GM21423 (cell line): ENCODE results near the gene TINAGL1.

ENCODE experiments used
- ATAC-seq: cut with Tn5 transposase; IDR thresholded peaks from one replicate; pipeline ENCODE4 v1.9.1; 2021; ENCODE audit warnings: mild to moderate bottlenecking, moderate library complexity; ENCODE audit not compliant: unreplicated experiment

The TINAGL1 gene

GRCh38 chr1:31605908-31606427 is 29.7 kb downstream of the TINAGL1 start:
- ATAC-seq, result peak; percentile 93

DNA sequence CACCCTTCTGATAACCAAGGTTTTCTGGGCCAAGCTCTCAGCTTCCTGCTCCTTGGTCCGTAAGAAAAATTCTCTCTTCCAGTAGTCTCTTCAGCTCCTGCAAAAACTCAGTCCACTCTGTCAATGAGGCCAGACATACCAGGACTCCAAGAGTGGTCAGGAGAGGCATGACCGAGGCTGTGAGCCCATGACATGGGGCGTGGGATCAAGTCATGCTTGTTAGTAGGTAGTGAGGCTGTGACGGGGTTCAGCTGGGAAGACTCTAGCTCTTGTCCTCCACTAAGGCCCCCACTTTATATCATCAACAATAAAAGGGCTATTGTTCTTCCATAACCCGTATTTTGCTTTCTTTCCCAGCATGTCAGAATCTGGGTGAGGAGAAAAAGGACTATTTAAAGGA is 31.0 kb downstream of the TINAGL1 start:
- no peak for ATAC-seq

DNA sequence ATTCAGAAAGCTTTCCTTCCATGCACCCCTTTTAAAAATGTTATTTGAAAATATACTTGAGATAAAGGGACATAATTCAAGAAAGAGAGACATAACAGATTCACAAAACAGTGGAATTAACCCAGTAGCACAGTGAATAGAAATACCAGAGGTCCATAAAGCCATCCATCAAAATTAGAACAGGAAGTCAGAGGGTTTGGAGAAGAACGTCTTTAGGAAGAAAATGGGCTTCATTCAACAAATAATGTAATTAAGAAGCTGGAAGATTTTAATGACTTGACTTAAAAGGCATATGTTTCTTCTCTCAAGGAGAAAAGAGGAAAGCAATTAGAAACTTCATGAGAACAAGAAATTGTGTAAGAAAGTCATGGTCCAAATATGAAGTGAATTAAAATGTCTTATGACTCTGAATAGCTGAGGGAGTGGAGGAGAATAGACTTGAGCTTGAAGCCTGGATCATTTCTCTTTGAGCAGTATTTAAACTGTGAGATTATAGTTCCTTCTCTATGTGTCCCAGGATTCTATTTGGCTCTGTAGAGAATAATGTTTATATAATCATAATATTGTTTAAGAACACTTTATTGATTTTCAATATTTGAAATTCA is 33.3 kb downstream of the TINAGL1 start:
- no peak for ATAC-seq

GRCh38 chr1:31614414-31615005 is 38.2 kb downstream of the TINAGL1 start:
- no peak for ATAC-seq

GRCh38 chr1:31615414-31615813 is 39.1 kb downstream of the TINAGL1 start:
- no peak for ATAC-seq

GRCh38 chr1:31615939-31616338 is 39.6 kb downstream of the TINAGL1 start:
- ATAC-seq, result no peak

DNA sequence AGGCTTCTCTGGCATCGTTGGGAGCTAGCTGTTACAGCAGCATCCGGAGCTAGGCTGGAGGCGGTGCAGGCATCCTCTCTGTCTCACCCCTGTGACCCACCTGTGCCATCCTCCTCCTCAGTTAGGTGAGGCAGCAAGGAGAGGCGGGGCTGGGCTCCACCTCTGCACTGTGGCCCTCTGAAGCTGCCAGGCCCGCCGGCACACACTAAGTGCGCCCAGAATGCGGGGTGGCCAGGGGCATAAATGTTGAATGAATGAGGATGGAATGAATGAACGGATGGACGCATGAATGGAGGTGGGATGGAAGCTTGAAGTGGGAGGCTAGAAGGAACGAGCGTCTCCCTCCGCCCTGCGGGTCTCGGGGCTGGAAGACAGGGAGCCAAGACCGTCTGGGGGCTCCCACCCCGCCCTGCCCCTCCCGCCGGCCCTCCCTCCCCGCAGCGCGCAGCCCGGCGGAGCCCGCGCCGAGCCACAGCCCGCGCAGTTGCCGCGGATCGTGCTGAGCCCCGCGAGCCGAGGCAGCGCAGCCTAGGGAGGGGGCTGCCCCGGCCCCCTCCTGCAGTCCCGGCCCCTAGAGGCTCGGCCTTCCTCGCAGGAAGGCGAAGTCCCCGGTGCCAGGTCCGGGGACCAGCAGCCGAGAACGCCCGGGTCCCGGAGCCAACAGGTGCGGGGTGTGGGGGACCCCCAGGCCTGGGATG is 41.1 kb downstream of the TINAGL1 start, which contains the start of gene HCRTR1:
Gene HCRTR1, plus strand, starts transcription at position 472 of the 698 bp plus-strand sequence. CDS start 1,504 bp downstream, outside the sequence.
- no peak for ATAC-seq

GRCh38 chr1:31617916-31618746 is 41.8 kb downstream of the TINAGL1 start:
- ATAC-seq, result peak; percentile 52

DNA sequence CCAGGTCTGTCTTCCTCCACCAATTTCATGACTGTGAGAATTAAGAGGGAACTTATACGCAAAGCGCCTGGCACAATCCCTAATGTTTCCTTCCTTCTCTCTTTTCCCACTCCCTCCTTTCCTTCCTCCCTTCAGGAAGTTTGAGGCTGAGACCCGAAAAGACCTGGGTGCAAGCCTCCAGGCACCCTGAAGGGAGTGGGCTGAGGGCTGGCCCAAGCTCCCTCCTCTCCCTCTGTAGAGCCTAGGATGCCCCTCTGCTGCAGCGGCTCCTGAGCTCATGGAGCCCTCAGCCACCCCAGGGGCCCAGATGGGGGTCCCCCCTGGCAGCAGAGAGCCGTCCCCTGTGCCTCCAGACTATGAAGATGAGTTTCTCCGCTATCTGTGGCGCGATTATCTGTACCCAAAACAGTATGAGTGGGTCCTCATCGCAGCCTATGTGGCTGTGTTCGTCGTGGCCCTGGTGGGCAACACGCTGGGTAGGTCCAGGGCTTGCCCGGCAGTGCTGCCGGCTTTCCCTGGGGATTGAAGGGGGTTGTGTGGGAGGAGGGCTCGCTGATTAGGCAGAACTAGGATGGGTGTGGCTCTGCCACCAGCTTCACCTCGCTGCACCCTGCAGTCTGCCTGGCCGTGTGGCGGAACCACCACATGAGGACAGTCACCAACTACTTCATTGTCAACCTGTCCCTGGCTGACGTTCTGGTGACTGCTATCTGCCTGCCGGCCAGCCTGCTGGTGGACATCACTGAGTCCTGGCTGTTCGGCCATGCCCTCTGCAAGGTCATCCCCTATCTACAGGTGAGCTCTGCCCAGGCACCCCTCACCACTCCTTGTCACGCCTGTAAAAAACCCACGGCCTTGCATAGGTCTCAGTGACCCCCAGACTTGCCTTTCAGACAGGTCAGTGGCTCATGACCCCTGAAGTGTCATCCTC is 42.9 kb downstream of the TINAGL1 start:
- ATAC-seq, result no peak

GRCh38 chr1:31620631-31621497 is 44.5 kb downstream of the TINAGL1 start:
- ATAC-seq, result no peak

- no peak for ATAC-seq
These were observed 45.1 kb downstream of the TINAGL1 start for GRCh38 chr1:31621498-31621820.

DNA sequence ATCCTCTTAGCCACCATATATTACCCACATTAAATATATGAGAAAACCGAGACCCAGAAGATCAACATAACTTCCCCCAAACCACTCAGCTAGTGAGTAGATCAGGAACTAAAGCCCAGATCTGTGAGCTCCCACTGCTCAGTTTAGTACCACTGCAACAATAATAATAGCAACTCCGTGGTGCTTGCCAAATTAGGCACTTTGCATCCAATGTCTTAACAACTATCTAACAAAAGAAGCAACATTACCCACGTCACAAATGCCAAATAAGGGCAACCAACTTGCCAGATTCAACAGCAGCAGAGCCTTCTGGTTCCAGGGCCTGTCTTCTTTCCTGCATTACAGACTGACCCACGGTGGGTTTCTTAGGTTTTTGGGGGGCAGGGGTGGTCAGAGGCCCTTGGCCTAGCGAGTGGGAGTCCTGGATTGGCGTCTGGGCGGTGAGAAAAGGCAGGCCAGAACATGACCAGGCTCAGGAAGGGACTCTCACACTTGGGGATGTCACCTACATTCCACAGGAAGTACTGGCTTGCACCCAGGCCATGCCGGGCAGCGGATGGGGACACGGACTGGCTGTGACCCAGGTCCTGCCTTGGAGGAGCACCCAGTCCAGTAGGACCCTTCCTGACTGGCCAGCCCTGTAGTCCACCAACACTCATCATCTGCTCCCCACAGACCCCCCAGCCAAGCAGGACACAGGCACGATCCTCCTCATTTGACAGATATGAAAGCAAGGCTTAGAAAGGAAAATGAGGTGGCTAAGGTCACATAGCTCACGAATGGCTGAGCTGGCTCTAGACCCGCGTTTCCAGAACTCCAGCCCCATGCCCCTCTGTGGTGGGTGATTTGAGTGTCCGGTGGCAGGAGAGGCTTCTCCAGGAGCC is 45.8 kb downstream of the TINAGL1 start:
- no peak for ATAC-seq

- no peak for ATAC-seq
These were observed 47.0 kb downstream of the TINAGL1 start for GRCh38 chr1:31623365-31623764.

DNA sequence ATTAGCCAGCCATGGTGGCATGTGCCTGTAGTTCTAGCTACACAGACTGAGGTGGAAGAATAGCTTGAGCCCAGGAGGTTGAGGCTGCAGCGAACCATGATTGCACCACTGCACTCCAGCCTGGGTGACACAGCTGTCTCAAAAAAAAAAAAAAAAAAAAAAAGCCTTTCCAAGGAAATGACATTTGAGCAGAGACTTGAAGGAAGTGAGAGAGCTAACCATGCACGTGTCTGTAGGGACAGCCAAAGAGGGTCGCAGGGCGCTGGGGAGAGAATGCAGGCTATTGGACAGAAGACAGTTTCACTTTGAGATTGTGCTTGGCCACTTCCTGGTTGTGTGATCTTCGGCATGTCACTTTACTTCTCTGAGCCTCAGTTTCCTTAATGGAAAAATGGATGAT is 48.0 kb downstream of the TINAGL1 start:
- ATAC-seq, result no peak

- ATAC-seq, result no peak
These were observed 48.6 kb downstream of the TINAGL1 start for GRCh38 chr1:31624731-31625514.

- ATAC-seq, result no peak
These were observed 49.4 kb downstream of the TINAGL1 start for GRCh38 chr1:31625561-31626222.
